Glutamatergic neuron (in vitro differentiated cells): ENCODE results near the gene COX8A. TPM values are rescaled to one million over a fixed set of nuclear protein-coding genes. Genes with fewer than 3 reads are reported as not detected.

Source experiments
- DNase-seq: peaks from one replicate; pipeline ENCODE4 v3.0.0; 2022
- H3K27ac Mint-ChIP-seq: one replicate; pipeline ENCODE4 v1.8.0; 2020; ENCODE audit warnings: mild to moderate bottlenecking, mixed read lengths, inconsistent platforms; ENCODE audit not compliant: unreplicated experiment
- H3K27me3 Mint-ChIP-seq: one replicate; pipeline ENCODE4 v1.8.0; 2020; ENCODE audit warnings: mild to moderate bottlenecking, moderate library complexity, mixed read lengths, inconsistent platforms; ENCODE audit not compliant: unreplicated experiment
- H3K36me3 Mint-ChIP-seq: one replicate; pipeline ENCODE4 v1.8.0; 2020; ENCODE audit warnings: mild to moderate bottlenecking, mixed read lengths, inconsistent platforms; ENCODE audit not compliant: unreplicated experiment
- H3K4me1 Mint-ChIP-seq: one replicate; pipeline ENCODE4 v1.8.0; 2020; ENCODE audit warnings: mild to moderate bottlenecking, low read depth, mixed read lengths, inconsistent platforms; ENCODE audit not compliant: unreplicated experiment
- H3K4me3 Mint-ChIP-seq: one replicate; pipeline ENCODE4 v1.8.0; 2020; ENCODE audit warnings: mild to moderate bottlenecking, mixed read lengths, inconsistent platforms; ENCODE audit not compliant: unreplicated experiment
- H3K9me3 Mint-ChIP-seq: one replicate; pipeline ENCODE4 v1.8.0; 2020; ENCODE audit warnings: mild to moderate bottlenecking, moderate library complexity, mixed read lengths, inconsistent platforms; ENCODE audit not compliant: unreplicated experiment
- CTCF ChIP-seq: fragments of 200-600 bp; sonication (generic); IDR thresholded peaks from one replicate; pipeline ENCODE4 v1.5.0; 2021; ENCODE audit not compliant: partially characterized antibody, unreplicated experiment
- total RNA-seq: library from RNA; stranded (reverse); fragmentation: NEBNext Ultra II Directional; extraction: Animal tissue kit (Norgen Biotek cat#: 25700); gene quantifications from one replicate; pipeline ENCODE4 v1.2.1, GENCODE V29; 2021; ENCODE audit not compliant: unreplicated experiment

The COX8A gene
- total RNA-seq, 1 donor from 2014 or later: 289 TPM

GRCh38 chr11:64015510-64015909, 41.1 kb downstream of the COX8A start:
- H3K4me3 Mint-ChIP-seq: no peak overlapping the region
- no peak for DNase-seq
- no peaks in the 10 kb centered on the region for H3K36me3 Mint-ChIP-seq
- no peak overlapping the region for H3K27ac Mint-ChIP-seq
- peaks cover 10% of the 10 kb centered on the region for H3K27me3 Mint-ChIP-seq
- H3K9me3 Mint-ChIP-seq: no peaks in the 10 kb centered on the region
- H3K4me1 Mint-ChIP-seq: peaks cover 4% of the 10 kb centered on the region
- TF ChIP-seq CTCF: no peak

- H3K9me3 Mint-ChIP-seq: peaks cover 1% of the 10 kb centered on the region
- H3K4me3 Mint-ChIP-seq: no peak overlapping the region
- peaks cover 8% of the 10 kb centered on the region for H3K27me3 Mint-ChIP-seq
- TF ChIP-seq CTCF: no peak
- H3K4me1 Mint-ChIP-seq: peaks cover 4% of the 10 kb centered on the region
- H3K27ac Mint-ChIP-seq: no peak overlapping the region
- DNase-seq: no peak
- H3K36me3 Mint-ChIP-seq: no peaks in the 10 kb centered on the region
Measured at GRCh38 chr11:64015935-64016845, 41.8 kb downstream of the COX8A start.

GRCh38 chr11:64017945-64018224, 43.5 kb downstream of the COX8A start:
- no peak for DNase-seq
- Mint-ChIP-seq H3K9me3 (peaks cover 1% of the 10 kb centered on the region), H3K27me3 (peaks cover 5% of the 10 kb centered on the region), H3K4me1 (peaks cover 7% of the 10 kb centered on the region), H3K4me3 (no peak overlapping the region), H3K36me3 (no peaks in the 10 kb centered on the region), H3K27ac (no peak overlapping the region)
- no peak for TF ChIP-seq CTCF

GRCh38 chr11:64018310-64018709, 43.9 kb downstream of the COX8A start:
- DNase-seq: no peak
- Mint-ChIP-seq H3K27ac (no peak overlapping the region), H3K4me3 (no peak overlapping the region), H3K36me3 (no peaks in the 10 kb centered on the region), H3K27me3 (peaks cover 6% of the 10 kb centered on the region), H3K9me3 (peaks cover 1% of the 10 kb centered on the region), H3K4me1 (peaks cover 7% of the 10 kb centered on the region)
- TF ChIP-seq CTCF: no peak

GRCh38 chr11:64019106-64020037, 45.0 kb downstream of the COX8A start:
- H3K27ac Mint-ChIP-seq: no peak overlapping the region
- H3K36me3 Mint-ChIP-seq: no peaks in the 10 kb centered on the region
- no peak for TF ChIP-seq CTCF
- no peak for DNase-seq
- peaks cover 10% of the 10 kb centered on the region for H3K4me1 Mint-ChIP-seq
- no peak overlapping the region for H3K4me3 Mint-ChIP-seq
- peaks cover 1% of the 10 kb centered on the region for H3K9me3 Mint-ChIP-seq
- peaks cover 6% of the 10 kb centered on the region for H3K27me3 Mint-ChIP-seq
